ENCODE data around the gene EIF5A2.

GRCh38 chr3:170914212-170914611, 5.8 kb upstream of the EIF5A2 start:
- TF ChIP-seq CTCF (IDR thresholded peaks at IDR 0.05 in 4 of 5, conservative IDR thresholded peaks at IDR 0.05 in 1 of 5) (no peak), POLR2A (IDR thresholded peaks at IDR 0.05) (no peak)
